GM21825 (cell line): ENCODE measurements around the gene PRKAG2.

Source experiments
- ATAC-seq: cut with Tn5 transposase; IDR thresholded peaks from one replicate; pipeline ENCODE4 v1.9.1; 2021; ENCODE audit warnings: mild to moderate bottlenecking, moderate library complexity; ENCODE audit not compliant: unreplicated experiment

The PRKAG2 gene

GRCh38 chr7:151719031-151719896 is 157.7 kb downstream of the PRKAG2 start:
- no peak for ATAC-seq

GRCh38 chr7:151717918-151718317 is 159.0 kb downstream of the PRKAG2 start:
- no peak for ATAC-seq

GRCh38 chr7:151717415-151717814 is 159.5 kb downstream of the PRKAG2 start:
- ATAC-seq = no peak

- no peak for ATAC-seq
Measured at GRCh38 chr7:151716323-151716722, 160.6 kb downstream of the PRKAG2 start.

- ATAC-seq = no peak
Measured at GRCh38 chr7:151715666-151716315, 161.1 kb downstream of the PRKAG2 start.

GRCh38 chr7:151714201-151714600 is 162.7 kb downstream of the PRKAG2 start:
- no peak for ATAC-seq

- no peak for ATAC-seq
Measured at GRCh38 chr7:151712810-151713125, 164.1 kb downstream of the PRKAG2 start.

- ATAC-seq = no peak
Measured at GRCh38 chr7:151711906-151712809, 164.8 kb downstream of the PRKAG2 start.

- ATAC-seq = no peak
Measured at GRCh38 chr7:151711435-151711872, 165.5 kb downstream of the PRKAG2 start.

GRCh38 chr7:151710646-151711434 is 166.1 kb downstream of the PRKAG2 start:
- ATAC-seq = no peak

- ATAC-seq = no peak
Measured at GRCh38 chr7:151710121-151710640, 166.7 kb downstream of the PRKAG2 start.

GRCh38 chr7:151709141-151710038 is 167.5 kb downstream of the PRKAG2 start:
- ATAC-seq = no peak

GRCh38 chr7:151708610-151709009 is 168.3 kb downstream of the PRKAG2 start:
- no peak for ATAC-seq

GRCh38 chr7:151707757-151708156 is 169.2 kb downstream of the PRKAG2 start:
- no peak for ATAC-seq

GRCh38 chr7:151707105-151707469 is 169.8 kb downstream of the PRKAG2 start:
- no peak for ATAC-seq

- no peak for ATAC-seq
Measured at GRCh38 chr7:151706277-151707104, 170.4 kb downstream of the PRKAG2 start.

- no peak for ATAC-seq
Measured at GRCh38 chr7:151705636-151706276, 171.2 kb downstream of the PRKAG2 start.
